SK-MEL-5 (cell line): Measurements from ENCODE around the gene F7. TPM values are rescaled to one million over a fixed set of nuclear protein-coding genes. Genes with fewer than 3 reads are reported as not detected.
"Not testable (repeated sequence)": the region's sequence is repeated elsewhere in the genome, so short reads cannot be mapped to it uniquely, and the experiment has no call there.

Source experiments
- DNase-seq: peaks from one replicate; pipeline ENCODE4 v3.0.0-alpha.2; 2016; ENCODE audit warnings: low read depth, low spot score
- in situ Hi-C: cut with HindIII; loops from 2 replicates; pipeline ENCODE4 v1.10.0; 2016; ENCODE audit warnings: low sequenced_read_pairs, high pct_unique_total_duplicates, low pct_unique_long_range_greater_than_20kb
- polyA plus RNA-seq, 2 experiments: library from polyadenylated mRNA; depleted of rRNA; stranded (reverse); fragments of >200 nt; gene quantifications; 2 replicates each; pipeline ENCODE4 v1.2.3, GENCODE V29; 2015
- total RNA-seq: library from RNA; depleted of rRNA; stranded (reverse); fragments of >200 nt; shearing (Covaris generic); gene quantifications from 2 replicates; pipeline ENCODE4 v1.2.3, GENCODE V29; 2014; rRNA removed

Gene F7
- not detected in 2 replicates for total RNA-seq
- not detected in 2 replicates for polyA plus RNA-seq (2015; cell fraction: cytosol; rRNA removed)
- not detected in 2 replicates for polyA plus RNA-seq (2015; cell fraction: nucleus; rRNA removed)

GRCh38 chr13:113105032-113105920 is at the start of gene F7:
Gene F7 (plus strand): TSS chr13:113105791. CDS start chr13:113105842, 51 bp downstream.
- no peak for DNase-seq
- in situ Hi-C loops = no loop called here

- in situ Hi-C loops = no loop called here
These were observed 48.5 kb upstream of the F7 start for GRCh38 chr13:113057084-113057483.

GRCh38 chr13:113057559-113057958 is 48.0 kb upstream of the F7 start:
- in situ Hi-C loops, DNase-seq: not testable (repeated sequence)

More at GRCh38 chr13:113057084-113057483, 48.5 kb upstream of the F7 start:
- DNase-seq = no peak

- in situ Hi-C loops = no loop called here
- DNase-seq = no peak
These were observed 47.2 kb upstream of the F7 start for GRCh38 chr13:113058129-113058987.

- in situ Hi-C loops = no loop called here
- DNase-seq = no peak
These were observed 46.4 kb upstream of the F7 start for GRCh38 chr13:113058988-113059850.

- DNase-seq = no peak
- in situ Hi-C loops = no loop called here
These were observed 45.7 kb upstream of the F7 start for GRCh38 chr13:113059891-113060290.

GRCh38 chr13:113060557-113061270 is 44.9 kb upstream of the F7 start:
- no peak for DNase-seq
- in situ Hi-C loops = no loop called here

- DNase-seq = no peak
- in situ Hi-C loops = no loop called here
These were observed 44.3 kb upstream of the F7 start for GRCh38 chr13:113061271-113061625.

- DNase-seq = no peak
- in situ Hi-C loops = no loop called here
These were observed 43.7 kb upstream of the F7 start for GRCh38 chr13:113061796-113062425.

GRCh38 chr13:113062691-113063090 is 42.9 kb upstream of the F7 start:
- in situ Hi-C loops = no loop called here
- no peak for DNase-seq

GRCh38 chr13:113063091-113063491 is 42.5 kb upstream of the F7 start:
- DNase-seq = no peak
- in situ Hi-C loops = no loop called here

- no peak for DNase-seq
- in situ Hi-C loops = no loop called here
These were observed 41.5 kb upstream of the F7 start for GRCh38 chr13:113064000-113064533.

- in situ Hi-C loops = no loop called here
- DNase-seq = no peak
These were observed 40.8 kb upstream of the F7 start for GRCh38 chr13:113064534-113065405.

- in situ Hi-C loops = no loop called here
- DNase-seq = no peak
These were observed 40.0 kb upstream of the F7 start for GRCh38 chr13:113065406-113066141.

- in situ Hi-C loops = no loop called here
These were observed 39.5 kb upstream of the F7 start for GRCh38 chr13:113066142-113066455.

More at GRCh38 chr13:113066142-113066455, 39.5 kb upstream of the F7 start:
- DNase-seq = no peak
